ENCODE results near the gene BCAM.
"Not testable (repeated sequence)": the region's sequence is repeated elsewhere in the genome, so short reads cannot be mapped to it uniquely, and the experiment has no call there.

The BCAM gene

DNA sequence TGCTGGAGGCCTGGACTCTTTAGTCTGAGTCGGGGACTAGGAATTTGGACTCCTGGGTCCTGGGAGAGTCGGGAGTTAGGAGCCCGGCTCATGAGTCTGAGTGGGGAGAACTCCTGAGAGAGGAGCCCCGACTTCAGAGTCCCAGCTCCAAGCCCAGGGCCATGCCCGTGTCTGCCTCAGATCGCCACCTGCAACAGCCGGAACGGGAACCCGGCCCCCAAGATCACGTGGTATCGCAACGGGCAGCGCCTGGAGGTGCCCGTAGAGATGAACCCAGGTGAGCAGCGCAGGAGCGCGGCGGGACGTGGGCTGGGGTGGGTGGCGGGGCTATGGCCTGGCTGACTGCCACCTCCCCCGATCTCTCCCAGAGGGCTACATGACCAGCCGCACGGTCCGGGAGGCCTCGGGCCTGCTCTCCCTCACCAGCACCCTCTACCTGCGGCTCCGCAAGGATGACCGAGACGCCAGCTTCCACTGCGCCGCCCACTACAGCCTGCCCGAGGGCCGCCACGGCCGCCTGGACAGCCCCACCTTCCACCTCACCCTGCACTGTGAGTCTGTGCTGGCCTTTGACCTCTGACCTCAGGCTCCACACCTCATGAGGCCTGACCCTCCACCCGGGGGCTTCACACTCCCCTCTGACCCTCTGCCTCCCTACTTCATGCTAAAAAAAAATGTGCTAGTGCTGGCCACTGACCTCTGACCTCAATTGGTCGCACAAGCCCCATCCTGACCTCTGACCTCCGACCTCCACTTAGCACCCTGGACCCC lies 4.4 kb downstream of the BCAM start:
- Histone ChIP-seq H3K27ac (no peak overlapping the region), H3K4me3 (no peak overlapping the region)

DNA sequence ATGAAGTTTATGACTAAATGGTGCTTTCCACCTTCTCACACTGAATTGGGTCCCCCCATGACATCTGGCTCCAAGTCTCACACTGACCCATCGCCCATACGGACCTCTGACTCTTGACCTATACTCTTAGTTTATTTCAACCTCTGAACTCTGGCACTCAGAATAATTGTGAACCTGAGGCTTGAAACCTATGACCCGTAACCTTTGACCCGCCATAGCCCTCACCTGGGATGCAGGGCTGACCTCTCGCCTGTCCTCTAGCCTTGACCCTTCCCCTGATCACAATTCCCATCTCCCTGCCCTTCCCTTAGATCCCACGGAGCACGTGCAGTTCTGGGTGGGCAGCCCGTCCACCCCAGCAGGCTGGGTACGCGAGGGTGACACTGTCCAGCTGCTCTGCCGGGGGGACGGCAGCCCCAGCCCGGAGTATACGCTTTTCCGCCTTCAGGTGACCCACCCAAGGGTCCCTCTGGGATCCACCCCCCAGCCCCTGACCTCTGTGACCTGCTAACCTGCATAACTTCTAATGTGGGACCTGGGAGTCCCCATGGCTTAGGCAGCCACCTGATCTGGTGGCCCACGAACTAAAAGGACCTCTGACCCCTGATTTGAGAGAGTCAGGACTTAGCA lies 5.1 kb downstream of the BCAM start:
- Histone ChIP-seq H3K4me3 (no peak overlapping the region), H3K27ac (no peak overlapping the region)

DNA sequence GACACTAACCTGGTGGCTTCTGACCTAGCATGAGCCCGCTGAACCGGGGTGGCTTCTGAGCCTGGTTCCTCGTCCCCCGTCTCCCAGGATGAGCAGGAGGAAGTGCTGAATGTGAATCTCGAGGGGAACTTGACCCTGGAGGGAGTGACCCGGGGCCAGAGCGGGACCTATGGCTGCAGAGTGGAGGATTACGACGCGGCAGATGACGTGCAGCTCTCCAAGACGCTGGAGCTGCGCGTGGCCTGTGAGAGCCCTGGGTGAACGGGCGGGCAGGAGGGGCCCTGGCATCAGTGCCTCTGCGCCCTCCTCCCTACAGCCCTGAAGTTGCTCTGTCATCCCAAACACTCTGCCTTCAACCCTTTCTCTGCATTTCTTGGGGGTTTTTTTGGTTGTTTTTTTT lies 5.6 kb downstream of the BCAM start:
- no peak overlapping the region for H3K4me3 ChIP-seq
- H3K27ac ChIP-seq = no peak overlapping the region

DNA sequence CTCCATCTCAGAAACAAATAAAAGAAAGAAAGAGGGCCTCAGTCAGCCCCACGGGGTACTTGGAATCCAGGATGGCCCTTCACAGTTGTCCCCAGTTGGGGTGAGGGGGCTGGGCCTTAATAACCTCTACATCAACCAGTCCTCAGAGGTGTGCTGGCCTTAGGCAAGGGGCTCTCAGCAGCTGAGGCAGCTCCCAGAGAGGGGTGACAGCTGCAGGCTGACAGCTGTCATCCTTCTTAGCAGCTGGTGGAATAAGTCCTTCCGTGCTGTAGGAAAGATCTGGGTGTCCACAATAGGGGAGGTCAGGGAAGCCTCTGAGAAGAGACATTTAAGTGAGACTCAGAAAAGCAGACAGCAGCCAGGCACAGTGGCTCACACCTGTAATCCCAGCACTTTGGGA lies 7.4 kb downstream of the BCAM start:
- Histone ChIP-seq H3K27ac (no peak overlapping the region), H3K4me3 (no peak overlapping the region)

DNA sequence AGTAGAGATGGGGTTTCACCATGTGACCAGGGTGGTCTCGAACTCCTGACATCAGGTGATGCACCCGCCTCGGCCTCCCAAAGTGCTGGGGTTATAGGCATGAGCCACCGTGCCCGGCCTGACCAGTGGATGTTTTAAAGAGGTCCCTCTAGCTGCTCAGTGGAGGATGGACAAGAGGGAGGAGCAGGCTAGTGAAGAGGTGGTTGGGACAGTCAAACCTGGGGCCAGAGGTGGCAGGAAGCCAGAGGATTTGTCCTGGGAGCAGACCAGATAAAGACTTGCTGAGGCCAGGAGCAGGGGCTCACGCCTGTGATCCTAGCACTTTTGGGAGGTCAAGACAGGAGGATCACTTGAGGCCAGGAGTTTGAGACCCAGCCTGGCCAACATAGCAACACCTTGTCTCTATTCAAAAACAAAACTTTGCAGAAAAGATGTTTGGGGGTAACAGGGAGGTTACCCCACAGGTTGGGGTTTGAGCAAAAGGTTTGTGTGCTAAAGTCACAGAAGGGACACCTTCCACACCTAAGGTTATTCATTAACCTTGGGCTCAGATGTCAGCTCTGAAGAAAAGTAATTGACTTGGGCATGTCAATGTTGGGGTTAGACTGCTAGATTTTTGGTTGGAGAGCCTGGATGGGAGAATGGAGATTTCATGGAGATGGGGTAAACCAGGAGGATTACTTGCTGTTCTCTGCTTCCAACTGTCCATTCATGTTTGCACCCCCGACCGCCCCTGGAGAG lies 9.0 kb downstream of the BCAM start:
- Histone ChIP-seq H3K27ac (no peak overlapping the region), H3K4me3 (no peak overlapping the region)

DNA sequence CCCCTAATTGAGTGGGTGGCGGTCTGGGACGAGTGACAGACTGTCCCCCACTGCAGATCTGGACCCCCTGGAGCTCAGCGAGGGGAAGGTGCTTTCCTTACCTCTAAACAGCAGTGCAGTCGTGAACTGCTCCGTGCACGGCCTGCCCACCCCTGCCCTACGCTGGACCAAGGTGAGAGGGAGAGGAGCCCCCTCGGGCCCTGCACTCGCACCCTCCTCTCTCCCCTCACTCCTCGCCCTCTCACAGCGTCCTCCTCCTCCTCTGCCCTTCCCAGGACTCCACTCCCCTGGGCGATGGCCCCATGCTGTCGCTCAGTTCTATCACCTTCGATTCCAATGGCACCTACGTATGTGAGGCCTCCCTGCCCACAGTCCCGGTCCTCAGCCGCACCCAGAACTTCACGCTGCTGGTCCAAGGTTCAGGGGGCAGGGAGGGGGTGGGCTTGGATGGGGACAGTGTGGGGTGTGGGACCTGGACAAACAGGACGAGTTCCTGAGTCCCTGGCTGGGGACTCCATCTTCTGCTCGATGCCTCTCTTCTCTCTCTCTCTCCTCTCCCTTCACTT lies 9.6 kb downstream of the BCAM start:
- no peak overlapping the region for H3K4me3 ChIP-seq
- no peak overlapping the region for H3K27ac ChIP-seq

DNA sequence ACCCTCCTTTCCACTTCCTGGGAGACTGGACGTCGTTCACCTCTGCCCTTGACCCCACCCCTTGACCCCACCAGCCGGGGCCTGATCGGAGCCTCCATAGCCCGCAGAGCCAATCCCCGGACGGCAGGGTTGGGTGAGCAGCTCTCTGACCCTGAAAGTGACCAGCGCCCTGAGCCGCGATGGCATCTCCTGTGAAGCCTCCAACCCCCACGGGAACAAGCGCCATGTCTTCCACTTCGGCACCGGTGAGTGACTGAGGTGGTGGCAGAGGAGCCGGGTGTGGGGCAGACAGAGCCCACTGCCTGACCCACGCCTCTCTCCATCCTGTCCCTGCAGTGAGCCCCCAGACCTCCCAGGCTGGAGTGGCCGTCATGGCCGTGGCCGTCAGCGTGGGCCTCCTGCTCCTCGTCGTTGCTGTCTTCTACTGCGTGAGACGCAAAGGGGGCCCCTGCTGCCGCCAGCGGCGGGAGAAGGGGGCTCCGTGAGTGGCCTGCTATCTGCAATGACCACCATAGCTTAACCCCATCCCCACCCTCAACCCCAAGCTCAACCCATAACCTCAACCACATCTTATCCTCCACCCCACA lies 10.4 kb downstream of the BCAM start:
- no peak overlapping the region for H3K4me3 ChIP-seq
- H3K27ac ChIP-seq = no peak overlapping the region

DNA sequence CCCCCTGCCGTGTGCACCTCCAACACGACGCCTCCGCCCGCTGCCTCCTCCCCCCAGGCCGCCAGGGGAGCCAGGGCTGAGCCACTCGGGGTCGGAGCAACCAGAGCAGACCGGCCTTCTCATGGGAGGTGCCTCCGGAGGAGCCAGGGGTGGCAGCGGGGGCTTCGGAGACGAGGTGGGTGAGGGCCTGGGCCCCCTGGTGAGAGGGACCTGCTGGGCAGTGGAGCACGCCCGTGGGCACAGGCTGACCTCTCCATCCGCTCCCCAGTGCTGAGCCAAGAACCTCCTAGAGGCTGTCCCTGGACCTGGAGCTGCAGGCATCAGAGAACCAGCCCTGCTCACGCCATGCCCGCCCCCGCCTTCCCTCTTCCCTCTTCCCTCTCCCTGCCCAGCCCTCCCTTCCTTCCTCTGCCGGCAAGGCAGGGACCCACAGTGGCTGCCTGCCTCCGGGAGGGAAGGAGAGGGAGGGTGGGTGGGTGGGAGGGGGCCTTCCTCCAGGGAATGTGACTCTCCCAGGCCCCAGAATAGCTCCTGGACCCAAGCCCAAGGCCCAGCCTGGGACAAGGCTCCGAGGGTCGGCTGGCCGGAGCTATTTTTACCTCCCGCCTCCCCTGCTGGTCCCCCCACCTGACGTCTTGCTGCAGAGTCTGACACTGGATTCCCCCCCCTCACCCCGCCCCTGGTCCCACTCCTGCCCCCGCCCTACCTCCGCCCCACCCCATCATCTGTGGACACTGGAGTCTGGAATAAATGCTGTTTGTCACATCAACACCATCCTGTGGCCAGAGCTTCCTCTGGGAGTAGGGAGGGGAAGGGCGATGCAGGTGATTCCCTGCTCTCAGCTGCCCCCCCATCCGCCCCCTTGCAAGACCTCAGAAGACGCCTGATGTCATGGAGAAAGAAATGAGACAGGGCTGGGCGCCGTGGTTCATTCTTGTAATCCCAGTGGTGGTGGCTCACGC lies 12.0 kb downstream of the BCAM start:
- H3K4me3 ChIP-seq = no peak overlapping the region
- H3K27ac ChIP-seq = peak overlapping the region in 3 of 21 experiments; percentile 54 to 62 (median 57)

DNA sequence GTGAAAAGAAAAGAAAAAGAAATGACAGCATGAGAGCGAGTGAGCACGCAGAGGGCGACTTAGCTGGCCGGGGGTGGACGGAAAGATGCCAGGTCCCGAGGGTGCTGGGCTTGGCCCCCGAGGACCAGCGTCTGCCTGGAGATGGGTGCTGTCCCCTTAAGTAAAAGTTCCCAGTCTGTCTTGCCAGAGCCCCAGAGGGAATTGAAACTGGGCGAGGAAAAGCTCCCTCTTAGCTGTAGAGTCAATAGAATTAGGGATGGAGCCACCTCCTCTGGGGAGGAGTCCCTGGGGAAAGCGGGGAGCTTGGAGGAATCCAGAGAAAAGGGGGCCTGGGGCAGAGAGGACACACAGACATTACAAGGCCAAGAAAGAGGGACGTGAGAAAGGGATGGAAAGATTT lies 13.3 kb downstream of the BCAM start:
- H3K27ac ChIP-seq = no peak overlapping the region

DNA sequence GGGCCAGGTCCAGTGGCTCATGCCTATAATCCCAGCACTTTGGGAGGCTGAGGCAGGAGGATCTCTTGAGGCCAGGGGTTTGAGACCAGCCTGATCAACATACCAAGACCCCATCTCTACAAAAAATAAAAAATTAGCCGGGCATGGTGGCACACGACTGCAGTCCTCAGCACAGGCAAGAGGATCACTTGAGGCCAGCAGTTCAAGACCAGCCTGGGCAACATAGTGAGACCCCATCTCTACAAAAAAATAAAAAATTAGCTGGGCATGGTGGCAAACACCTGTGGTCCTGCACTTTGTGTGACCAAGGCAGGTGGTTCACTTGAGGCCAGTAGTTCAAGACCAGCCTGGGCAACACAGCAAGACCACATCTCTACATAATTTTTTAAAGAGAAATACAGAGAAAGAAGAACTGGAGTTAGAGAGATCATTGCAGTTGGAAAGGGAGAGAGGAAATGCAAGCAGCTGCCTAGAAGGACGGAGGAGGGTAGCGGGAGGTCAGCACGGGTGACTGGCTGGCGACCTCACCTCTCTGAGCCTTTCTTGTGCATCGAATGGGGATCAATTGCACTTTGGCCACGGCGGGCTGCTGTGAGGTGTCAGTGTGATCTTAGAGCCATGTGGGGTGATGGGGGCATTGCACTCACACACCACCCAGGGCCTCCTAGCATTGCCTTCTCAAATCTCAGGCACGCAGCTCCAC lies 13.9 kb downstream of the BCAM start:
- Histone ChIP-seq H3K27ac (no peak overlapping the region), H3K4me3 (no peak overlapping the region)

More for the DNA sequence above, 13.3 kb downstream of the BCAM start:
- H3K4me3 ChIP-seq = no peak overlapping the region

DNA sequence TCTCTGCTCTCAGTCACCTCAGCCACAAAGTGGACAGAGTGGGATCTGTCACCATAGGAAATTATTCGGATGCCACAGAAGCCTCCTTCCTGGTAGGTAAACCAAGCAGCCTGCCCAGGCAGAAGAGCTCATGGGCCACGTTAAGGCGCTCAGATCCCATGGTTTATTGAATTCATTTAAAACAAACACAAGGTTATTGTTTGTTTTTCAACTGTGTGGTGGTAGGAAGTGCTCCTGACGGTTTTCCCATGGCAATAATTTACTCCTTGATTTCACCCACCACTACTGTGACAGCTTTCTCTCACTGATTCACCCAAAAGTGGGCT lies 14.4 kb downstream of the BCAM start:
- H3K4me3 ChIP-seq = no peak overlapping the region
- H3K27ac ChIP-seq = no peak overlapping the region

DNA sequence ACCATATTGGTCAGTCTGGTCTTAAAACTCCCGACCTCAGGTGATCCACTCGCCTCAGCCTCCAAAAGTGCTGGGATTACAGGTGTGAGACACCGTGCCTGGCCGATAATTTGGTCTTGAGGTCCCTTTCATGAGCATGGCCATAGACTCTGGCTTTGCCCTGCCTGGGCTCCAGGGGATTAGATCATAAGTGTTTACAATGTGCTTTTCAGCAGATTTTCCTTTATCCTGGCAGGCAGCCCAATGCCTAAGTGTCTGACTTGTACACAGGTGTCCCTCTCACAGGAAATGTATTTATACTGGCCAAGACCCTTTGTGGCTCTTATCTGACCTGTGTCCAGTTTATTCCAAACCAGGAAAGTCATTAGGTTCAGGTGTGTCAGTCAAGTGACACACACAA lies 15.9 kb downstream of the BCAM start:
- no peak overlapping the region for H3K4me3 ChIP-seq
- no peak overlapping the region for H3K27ac ChIP-seq

DNA sequence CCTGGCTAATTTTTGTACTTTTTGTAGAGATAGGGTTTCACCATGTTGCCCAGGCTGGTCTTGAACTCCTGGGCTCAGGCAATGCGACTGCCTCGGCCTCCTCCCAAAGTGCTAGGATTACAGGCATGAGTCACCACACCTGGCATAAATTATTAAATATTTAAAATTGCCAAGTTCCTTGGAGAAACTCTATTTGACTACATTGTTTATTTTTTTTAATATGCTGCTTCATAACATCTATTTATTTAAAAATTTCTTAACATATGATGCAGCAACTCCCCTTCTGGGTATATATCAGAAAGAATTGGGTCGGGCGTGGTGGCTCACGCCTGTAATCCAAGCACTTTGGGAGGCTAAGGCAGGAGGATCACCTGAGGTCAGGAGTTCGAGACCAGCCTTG lies 24.0 kb downstream of the BCAM start:
- H3K27ac ChIP-seq, H3K4me3 ChIP-seq: not testable (repeated sequence)

DNA sequence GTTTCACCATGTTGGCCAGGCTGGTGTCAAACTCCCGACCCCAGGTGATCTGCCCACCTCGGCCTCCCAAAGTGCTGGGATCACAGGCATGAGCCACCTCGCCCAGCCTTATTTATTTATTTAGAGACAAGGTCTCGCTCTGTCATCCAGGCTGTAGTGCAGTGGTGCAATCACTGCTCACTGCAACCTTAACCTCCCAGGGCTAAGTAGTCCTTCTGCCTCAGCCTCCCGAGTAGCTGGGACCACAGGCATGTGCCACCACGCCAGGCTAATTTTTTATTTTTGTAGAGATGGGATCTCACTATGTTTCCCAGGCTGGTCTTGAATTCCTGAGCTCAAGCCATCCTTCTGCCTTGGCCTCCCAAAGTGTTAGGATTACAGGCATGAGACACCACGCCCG lies 25.5 kb downstream of the BCAM start:
- H3K27ac ChIP-seq, H3K4me3 ChIP-seq: not testable (repeated sequence)

DNA sequence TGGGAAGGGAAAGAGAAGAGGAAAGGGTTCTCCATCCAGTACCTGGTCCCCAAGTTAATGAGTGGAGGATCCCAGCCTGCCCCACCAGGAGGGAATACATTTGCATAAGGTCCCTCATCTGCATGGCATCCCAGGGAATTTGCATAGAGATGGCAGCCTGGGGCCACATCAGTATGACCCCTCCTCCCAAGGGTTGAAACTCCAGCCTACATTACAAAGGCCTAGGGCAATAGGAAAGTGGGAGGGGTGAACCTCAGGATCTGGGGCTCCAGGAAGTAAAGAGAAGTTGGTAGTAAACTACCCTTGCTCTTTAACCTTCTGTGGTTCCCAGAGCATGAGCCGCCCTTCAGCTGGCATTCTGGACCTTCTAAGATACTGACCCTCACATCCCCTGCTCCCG lies 30.4 kb downstream of the BCAM start:
- no peak overlapping the region for H3K27ac ChIP-seq
- no peak overlapping the region for H3K4me3 ChIP-seq

DNA sequence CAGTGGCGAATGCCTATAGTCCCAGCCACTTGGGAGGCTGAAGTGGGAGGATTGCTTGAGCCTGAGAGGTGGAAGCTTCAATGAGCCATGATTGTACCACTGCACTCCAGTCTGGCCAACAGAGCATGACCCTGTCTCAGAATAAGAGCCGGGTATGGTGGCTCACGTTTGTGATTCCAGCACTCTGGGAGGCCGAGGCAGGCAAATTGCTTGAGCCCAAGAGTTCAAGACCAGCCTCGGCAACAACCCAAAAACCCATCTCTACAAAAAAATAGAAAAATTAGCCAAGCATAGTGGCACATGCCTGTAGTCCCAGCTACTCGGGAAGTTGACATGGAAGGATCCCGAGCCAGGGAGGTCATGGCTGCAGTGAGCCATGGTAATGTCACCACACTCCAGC lies 31.9 kb downstream of the BCAM start:
- Histone ChIP-seq H3K4me3 (no peak overlapping the region), H3K27ac (no peak overlapping the region)

DNA sequence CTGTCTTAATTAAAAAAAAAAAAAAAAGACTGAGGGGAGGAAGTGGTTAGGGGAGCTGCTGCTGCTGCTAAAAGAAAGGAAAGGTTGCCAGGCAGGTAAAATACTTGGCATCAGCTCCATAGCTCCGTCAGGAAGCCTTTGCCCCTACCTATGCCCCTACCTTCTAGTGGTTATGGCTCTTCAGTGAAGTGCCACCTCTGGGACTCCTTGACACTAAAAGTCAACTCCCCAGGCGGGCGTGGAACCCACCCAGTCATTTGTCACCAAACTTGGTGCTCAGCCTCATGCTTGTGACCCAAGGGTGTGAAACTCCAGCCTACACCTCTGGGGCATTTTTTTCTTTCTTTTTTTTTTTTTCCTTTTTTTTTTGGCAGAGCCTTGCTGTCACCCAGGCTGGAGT lies 32.3 kb downstream of the BCAM start:
- Histone ChIP-seq H3K27ac (no peak overlapping the region), H3K4me3 (no peak overlapping the region)

DNA sequence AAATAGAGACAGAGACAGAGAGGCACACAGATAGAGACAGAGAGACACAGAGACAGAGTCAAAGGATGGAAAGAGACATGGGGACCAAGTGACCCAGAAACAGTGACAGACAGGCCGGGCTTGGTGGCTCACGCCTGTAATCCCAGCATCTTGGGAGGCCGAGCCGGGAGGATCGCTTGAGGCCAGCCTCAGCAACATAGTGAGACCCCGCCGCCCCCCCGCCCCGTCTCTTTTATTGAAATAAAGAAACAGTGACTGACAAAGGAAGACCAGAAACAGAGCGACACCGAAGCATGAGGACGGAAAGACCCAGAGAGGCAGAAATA lies 36.3 kb downstream of the BCAM start:
- H3K4me3 ChIP-seq = peak overlapping the region; percentile 72 to 94 (median 89)
- H3K27ac ChIP-seq = peak overlapping the region in 12 of 21 experiments; percentile 5 to 97 (median 69)

Measured in skin epidermis (tissue), 12 donors.